ENCODE measurements around the gene TAF8.

The TAF8 gene

GRCh38 chr6:42095094-42095493 is 44.8 kb downstream of the TAF8 start:
- DNase-seq (ENCODE audit: extremely low read depth in 1 of 2, low read depth in 1 of 2), result no peak

- DNase-seq (ENCODE audit: extremely low read depth in 1 of 2, low read depth in 1 of 2), result no peak
These were observed 45.6 kb downstream of the TAF8 start for GRCh38 chr6:42095776-42096541.

- peak in 1 of 2 donors; percentile 65 for DNase-seq (ENCODE audit: extremely low read depth in 1 of 2, low read depth in 1 of 2)
These were observed 49.2 kb downstream of the TAF8 start for GRCh38 chr6:42099340-42100028.

- peak; percentile 33 to 63 for DNase-seq (ENCODE audit: extremely low read depth in 1 of 2, low read depth in 1 of 2)
These were observed 49.9 kb downstream of the TAF8 start for GRCh38 chr6:42100029-42100901.

GRCh38 chr6:42101186-42101657 is 50.9 kb downstream of the TAF8 start:
- no peak for DNase-seq (ENCODE audit: extremely low read depth in 1 of 2, low read depth in 1 of 2)

- no peak for DNase-seq (ENCODE audit: extremely low read depth in 1 of 2, low read depth in 1 of 2)
These were observed 52.9 kb downstream of the TAF8 start for GRCh38 chr6:42103216-42103615.

GRCh38 chr6:42103753-42104094 is 53.4 kb downstream of the TAF8 start:
- DNase-seq (ENCODE audit: extremely low read depth in 1 of 2, low read depth in 1 of 2), result no peak

- peak; percentile 37 to 61 for DNase-seq (ENCODE audit: extremely low read depth in 1 of 2, low read depth in 1 of 2)
These were observed 53.9 kb downstream of the TAF8 start for GRCh38 chr6:42104095-42104803.

- no peak for DNase-seq (ENCODE audit: extremely low read depth in 1 of 2, low read depth in 1 of 2)
These were observed 54.4 kb downstream of the TAF8 start for GRCh38 chr6:42104804-42105125.

GRCh38 chr6:42105156-42105648 is 54.9 kb downstream of the TAF8 start:
- DNase-seq (ENCODE audit: extremely low read depth in 1 of 2, low read depth in 1 of 2), result no peak

GRCh38 chr6:42105709-42106108 is 55.4 kb downstream of the TAF8 start:
- no peak for DNase-seq (ENCODE audit: extremely low read depth in 1 of 2, low read depth in 1 of 2)

- DNase-seq (ENCODE audit: extremely low read depth in 1 of 2, low read depth in 1 of 2), result no peak
These were observed 56.0 kb downstream of the TAF8 start for GRCh38 chr6:42106112-42107023.

- no peak for DNase-seq (ENCODE audit: extremely low read depth in 1 of 2, low read depth in 1 of 2)
These were observed 57.7 kb downstream of the TAF8 start for GRCh38 chr6:42108071-42108470.

GRCh38 chr6:42110683-42111082 is 60.4 kb downstream of the TAF8 start:
- DNase-seq (ENCODE audit: extremely low read depth in 1 of 2, low read depth in 1 of 2), result no peak

GRCh38 chr6:42112351-42112750 is 62.0 kb downstream of the TAF8 start:
- no peak for DNase-seq (ENCODE audit: extremely low read depth in 1 of 2, low read depth in 1 of 2)

GRCh38 chr6:42113936-42114636 is 63.8 kb downstream of the TAF8 start:
- no peak for DNase-seq (ENCODE audit: extremely low read depth in 1 of 2, low read depth in 1 of 2)

GRCh38 chr6:42117843-42118161 is 67.5 kb downstream of the TAF8 start:
- no peak for DNase-seq (ENCODE audit: extremely low read depth in 1 of 2, low read depth in 1 of 2)

GRCh38 chr6:42118162-42119001 is 68.1 kb downstream of the TAF8 start:
- no peak for DNase-seq (ENCODE audit: extremely low read depth in 1 of 2, low read depth in 1 of 2)
